Fibroblast of skin of abdomen (primary cell): ENCODE data around the gene SLC13A2. TPM values are rescaled to one million over a fixed set of nuclear protein-coding genes. Genes with fewer than 3 reads are reported as not detected.
"Not testable (repeated sequence)": the region's sequence is repeated elsewhere in the genome, so short reads cannot be mapped to it uniquely, and the experiment has no call there.

ENCODE experiments used
- DNase-seq: peaks from one replicate; pipeline ENCODE4 v3.0.0-alpha.2; 2013
- polyA plus RNA-seq, 2 experiments: library from polyadenylated mRNA; unstranded; fragments of 120-200 nt; gene quantifications; one replicate each; pipeline ENCODE4 v1.2.1, GENCODE V29; 2013; ENCODE audit not compliant: insufficient read length in 2 of 2

The SLC13A2 gene
- not detected for polyA plus RNA-seq (2013, experiment 1 of 2; ENCODE audit: insufficient read length)
- polyA plus RNA-seq (2013, experiment 2 of 2; ENCODE audit: insufficient read length), result not detected

GRCh38 chr17:28473542-28473941 is at the start of gene SLC13A2:
SLC13A2 (plus strand) TSS chr17:28473644; CDS start chr17:28473713, 69 bp downstream.
- DNase-seq, result no peak

- no peak for DNase-seq
Observed at GRCh38 chr17:28425206-28425605, 48.2 kb upstream of the SLC13A2 start.

- DNase-seq, result no peak
Observed at GRCh38 chr17:28426081-28426519, 47.3 kb upstream of the SLC13A2 start.

GRCh38 chr17:28427371-28427770 is 46.1 kb upstream of the SLC13A2 start:
- DNase-seq, result no peak

- DNase-seq, result not testable (repeated sequence)
Observed at GRCh38 chr17:28427982-28428381, 45.5 kb upstream of the SLC13A2 start.

- no peak for DNase-seq
Observed at GRCh38 chr17:28433721-28434120, 39.7 kb upstream of the SLC13A2 start.

- not testable (repeated sequence) for DNase-seq
Observed at GRCh38 chr17:28434326-28434725, 39.1 kb upstream of the SLC13A2 start.

- DNase-seq, result no peak
Observed at GRCh38 chr17:28443901-28444638, 29.4 kb upstream of the SLC13A2 start.

GRCh38 chr17:28446716-28447395 is 26.6 kb upstream of the SLC13A2 start:
- no peak for DNase-seq

GRCh38 chr17:28447396-28447760 is 26.1 kb upstream of the SLC13A2 start:
- DNase-seq, result no peak

GRCh38 chr17:28449859-28450258 is 23.6 kb upstream of the SLC13A2 start:
- no peak for DNase-seq

GRCh38 chr17:28457890-28458289 is 15.6 kb upstream of the SLC13A2 start:
- no peak for DNase-seq

- DNase-seq, result not testable (repeated sequence)
Observed at GRCh38 chr17:28458881-28459280, 14.6 kb upstream of the SLC13A2 start.

- no peak for DNase-seq
Observed at GRCh38 chr17:28460901-28461300, 12.5 kb upstream of the SLC13A2 start.

GRCh38 chr17:28466001-28466400 is 7.4 kb upstream of the SLC13A2 start:
- DNase-seq, result no peak

- DNase-seq, result no peak
Observed at GRCh38 chr17:28466521-28467048, 6.9 kb upstream of the SLC13A2 start.

GRCh38 chr17:28467456-28468025 is 5.9 kb upstream of the SLC13A2 start:
- DNase-seq, result peak; percentile 64

- not testable (repeated sequence) for DNase-seq
Observed at GRCh38 chr17:28468033-28468735, 5.3 kb upstream of the SLC13A2 start.

GRCh38 chr17:28468781-28469180 is 4.7 kb upstream of the SLC13A2 start:
- DNase-seq, result no peak

GRCh38 chr17:28469376-28469775 is 4.1 kb upstream of the SLC13A2 start:
- DNase-seq, result no peak

- no peak for DNase-seq
Observed at GRCh38 chr17:28470266-28470913, 3.1 kb upstream of the SLC13A2 start.

- peak; percentile 9 for DNase-seq
Observed at GRCh38 chr17:28470914-28471366, 2.5 kb upstream of the SLC13A2 start.
